SK-N-SH (cell line): Measurements from ENCODE around the gene ERO1A. TPM values are rescaled to one million over a fixed set of nuclear protein-coding genes. Genes with fewer than 3 reads are reported as not detected.

Experiments
- CTCF ChIA-PET: fragments of 300-600, 350-600 bp; formaldehyde crosslinking; extraction: SDS; loops from one replicate; lab custom pipeline; 2021; lab: Yijun Ruan, JAX
- POLR2A ChIA-PET: fragments of 350-600 bp; sonication (Branson Sonifier 250); formaldehyde crosslinking; extraction: SDS; loops from one replicate; lab custom pipeline; 2020; ENCODE audit warnings: antibody characterized with exemption, inconsistent platforms; lab: Yijun Ruan, JAX
- DNase-seq: peaks from one replicate; pipeline ENCODE4 v3.0.0; 2012
- H2AFZ ChIP-seq: fragments of 200-600 bp; sonication (generic); 2 replicates; pipeline ENCODE4 v1.8.1; 2016; ENCODE audit warnings: antibody characterized with exemption, mild to moderate bottlenecking, low read depth
- H3F3A ChIP-seq: fragments of 200-600 bp; sonication (generic); replicated peaks from 2 replicates; pipeline ENCODE3; 2016; ENCODE audit warnings: antibody characterized with exemption, mild to moderate bottlenecking; ENCODE audit not compliant: insufficient read depth
- H3K27ac ChIP-seq, 2 experiments: fragments of 200-500 bp in 1 of 2; fragments of 200-600 bp in 1 of 2; sonication (Bioruptor generic) in 1 of 2; sonication (generic), shearing (Covaris generic) in 1 of 2; 2 replicates each; pipeline versions ENCODE4 v1.5.1 to v1.6.1; 2014 to 2016; ENCODE audit warnings: low read depth in 2 of 2, inconsistent platforms in 1 of 2, low read length in 1 of 2, mild to moderate bottlenecking in 1 of 2, mixed read lengths in 1 of 2
- H3K27me3 ChIP-seq: fragments of 200-600 bp; sonication (generic), shearing (Covaris generic); 2 replicates; pipeline ENCODE4 v1.6.1; 2016; ENCODE audit warnings: mixed run types; ENCODE audit not compliant: insufficient read depth
- H3K36me3 ChIP-seq, 2 experiments: fragments of 200-500 bp in 1 of 2; fragments of 200-600 bp in 1 of 2; sonication (Bioruptor generic) in 1 of 2; sonication (generic) in 1 of 2; replicated peaks in 1 of 2; 2 replicates each; pipeline versions ENCODE3 to v1.5.1; 2014 to 2016; ENCODE audit warnings: low read length in 1 of 2, mild to moderate bottlenecking in 1 of 2; ENCODE audit not compliant: insufficient read depth in 2 of 2, control insufficient read depth in 1 of 2
- H3K4me1 ChIP-seq, 2 experiments: fragments of 200-500 bp in 1 of 2; fragments of 200-600 bp in 1 of 2; sonication (Bioruptor generic) in 1 of 2; sonication (generic), shearing (Covaris generic) in 1 of 2; 2 replicates each; pipeline versions ENCODE4 v1.5.1 to v1.6.1; 2014 to 2016; ENCODE audit warnings: low read depth in 1 of 2, low read length in 1 of 2, mixed run types in 1 of 2; ENCODE audit not compliant: insufficient read depth in 2 of 2, control insufficient read depth in 1 of 2
- H3K4me2 ChIP-seq: fragments of 200-600 bp; sonication (generic), shearing (Covaris generic); 2 replicates; pipeline ENCODE4 v1.6.1; 2017; ENCODE audit warnings: mixed run types
- H3K4me3 ChIP-seq, 2 experiments: fragments of 200-500 bp in 1 of 2; fragments of 200-600 bp in 1 of 2; sonication (Bioruptor generic) in 1 of 2; sonication (generic), shearing (Covaris generic) in 1 of 2; 2 replicates each; pipeline versions ENCODE4 v1.5.1 to v1.8.1; 2014 to 2016; ENCODE audit warnings: low read depth in 2 of 2, inconsistent platforms in 1 of 2, low read length in 1 of 2, mild to moderate bottlenecking in 1 of 2, mixed read lengths in 1 of 2, moderate library complexity in 1 of 2
- H3K79me2 ChIP-seq: fragments of 200-600 bp; sonication (generic); 2 replicates; pipeline ENCODE4 v1.8.1; 2017; ENCODE audit warnings: mild to moderate bottlenecking; ENCODE audit not compliant: insufficient read depth
- H3K9ac ChIP-seq: fragments of 200-600 bp; sonication (generic); 2 replicates; pipeline ENCODE4 v1.6.1; 2017; ENCODE audit warnings: mixed run types
- H3K9me2 ChIP-seq: fragments of 200-600 bp; sonication (generic); 2 replicates; pipeline ENCODE4 v1.6.1; 2017; ENCODE audit warnings: mixed run types
- H3K9me3 ChIP-seq: fragments of 200-600 bp; sonication (generic); 2 replicates; pipeline ENCODE4 v1.6.1; 2017; ENCODE audit warnings: mixed run types, mild to moderate bottlenecking, moderate library complexity
- H4K20me1 ChIP-seq: fragments of 200-600 bp; sonication (generic); 2 replicates; pipeline ENCODE4 v1.6.1; 2017; ENCODE audit warnings: mild to moderate bottlenecking, mixed run types; ENCODE audit not compliant: insufficient read depth
- CHD2 ChIP-seq: fragments of 150-350 bp; IDR thresholded peaks from 2 replicates; pipeline ENCODE4 v1.6.1; 2018; ENCODE audit warnings: low read length; ENCODE audit not compliant: partially characterized antibody
- CTCF ChIP-seq: fragments of 200-600 bp; sonication (generic); IDR thresholded peaks from 2 replicates; pipeline ENCODE4 v1.6.1; 2017; ENCODE audit warnings: antibody characterized with exemption, mild to moderate bottlenecking, moderate library complexity
- EP300 ChIP-seq, 2 experiments: IDR thresholded peaks; 2 replicates each; pipeline versions ENCODE4 v1.4.0 to v1.6.1; 2012; ENCODE audit warnings: borderline replicate concordance in 1 of 2, low read depth in 1 of 2, low read length in 1 of 2
- EZH2phosphoT487 ChIP-seq: fragments of 200-600 bp; sonication (generic); IDR thresholded peaks from 2 replicates; pipeline ENCODE4 v1.6.1; 2017; ENCODE audit warnings: low read depth, mixed run types, mild to moderate bottlenecking, antibody characterized with exemption, moderate library complexity, borderline replicate concordance
- FOSL2 ChIP-seq: IDR thresholded peaks from 2 replicates; pipeline ENCODE4 v1.4.0; 2012; ENCODE audit warnings: low read depth, mild to moderate bottlenecking, moderate library complexity, borderline replicate concordance
- FOXM1 ChIP-seq: IDR thresholded peaks from 2 replicates; pipeline ENCODE4 v1.4.0; 2012; ENCODE audit warnings: low read depth, mild to moderate bottlenecking
- GABPA ChIP-seq: IDR thresholded peaks from 2 replicates; pipeline ENCODE4 v1.4.0; 2012; ENCODE audit warnings: low read depth, mild to moderate bottlenecking
- IRF3 ChIP-seq: fragments of 150-350 bp; IDR thresholded peaks from 2 replicates; pipeline ENCODE4 v1.6.1; 2016; ENCODE audit warnings: mild to moderate bottlenecking, low read depth, low read length
- MEF2A ChIP-seq: IDR thresholded peaks from 2 replicates; pipeline ENCODE4 v1.4.0; 2012; ENCODE audit warnings: low read depth, borderline replicate concordance
- MXI1 ChIP-seq: IDR thresholded peaks from 2 replicates; pipeline ENCODE4 v1.6.1; 2012; ENCODE audit warnings: mild to moderate bottlenecking, low read depth, low read length, improper control_type of control experiment
- NFIC ChIP-seq: IDR thresholded peaks from 2 replicates; pipeline ENCODE4 v1.4.0; 2012; ENCODE audit warnings: borderline replicate concordance
- RCOR1 ChIP-seq: fragments of 150-350 bp; IDR thresholded peaks from 2 replicates; pipeline ENCODE4 v1.6.1; 2017; ENCODE audit warnings: antibody characterized with exemption, low read length
- REST ChIP-seq: IDR thresholded peaks from 2 replicates; pipeline ENCODE4 v1.6.1; 2012; ENCODE audit warnings: mild to moderate bottlenecking, low read depth, low read length, moderate library complexity
- RXRA ChIP-seq: IDR thresholded peaks from 2 replicates; pipeline ENCODE4 v1.4.0; 2012; ENCODE audit warnings: low read depth, mild to moderate bottlenecking, borderline replicate concordance
- SMC3 ChIP-seq: IDR thresholded peaks from 2 replicates; pipeline ENCODE4 v1.6.1; 2012; ENCODE audit warnings: low read depth, low read length, improper control_type of control experiment
- TEAD4 ChIP-seq: IDR thresholded peaks from 2 replicates; pipeline ENCODE4 v1.4.0; 2012; ENCODE audit warnings: mild to moderate bottlenecking, borderline replicate concordance; ENCODE audit not compliant: insufficient read depth
- YY1 ChIP-seq: IDR thresholded peaks from 2 replicates; pipeline ENCODE4 v1.4.0; 2012; ENCODE audit warnings: low read depth, mild to moderate bottlenecking
- ZBTB33 ChIP-seq: IDR thresholded peaks from 2 replicates; pipeline ENCODE4 v1.4.0; 2012; ENCODE audit warnings: low read depth, borderline replicate concordance
- WGBS: methylation state at CpG from one replicate; pipeline ENCODE4 v1.1.6; 2017; ENCODE audit warnings: low lambda C conversion rate; 5-methylcytosine and 5-hydroxymethylcytosine counted together
- polyA plus RNA-seq, 3 experiments: library from polyadenylated mRNA; depleted of rRNA; stranded (reverse); fragments of >200 nt; gene quantifications; 2 replicates each; pipeline ENCODE4 v1.2.3, GENCODE V29; 2012

The ERO1A gene
- polyA plus RNA-seq, 1 of the 3 experiments (the other 2 are of a cell fraction), result 19.3 TPM

- no peak for TF ChIP-seq CHD2
- TF ChIP-seq RXRA, result no peak
- no peak for TF ChIP-seq EZH2phosphoT487
- TF ChIP-seq, all 33 proteins: peak for 0
Observed at GRCh38 chr14:52599974-52600373, 95.4 kb downstream of the ERO1A start (continued).

- Histone ChIP-seq H3K9me2 (no peaks in the 10 kb centered on the region), H3K27ac (no peak overlapping the region), H3K4me3 (no peak overlapping the region), H3K9me3 (no peaks in the 10 kb centered on the region), H3K9ac (no peak overlapping the region), H2AFZ (no peak overlapping the region), H3K4me2 (no peak overlapping the region), H3K4me1 (no peaks in the 10 kb centered on the region), H4K20me1 (no peaks in the 10 kb centered on the region), H3K27me3 (no peaks in the 10 kb centered on the region), H3F3A (no peaks in the 10 kb centered on the region), H3K79me2 (no peaks in the 10 kb centered on the region), H3K36me3 (no peaks in the 10 kb centered on the region)
- no peak for DNase-seq
- ChIA-PET CTCF (no interaction called here), POLR2A (no interaction called here)
- WGBS, result 65% methylated on average over 1 of the region's 1 CpG
- TF ChIP-seq NFIC, result no peak
- no peak for TF ChIP-seq RCOR1
- TF ChIP-seq IRF3, result no peak
- TF ChIP-seq SMC3, result no peak
Observed at GRCh38 chr14:52598568-52598967, 96.8 kb downstream of the ERO1A start.

- POLR2A ChIA-PET, result no interaction called here
- Histone ChIP-seq H3F3A (no peaks in the 10 kb centered on the region), H3K9ac (no peak overlapping the region), H2AFZ (no peak overlapping the region), H3K27me3 (no peaks in the 10 kb centered on the region), H3K36me3 (no peaks in the 10 kb centered on the region), H3K9me3 (no peaks in the 10 kb centered on the region), H3K4me2 (no peak overlapping the region), H3K79me2 (no peaks in the 10 kb centered on the region), H4K20me1 (no peaks in the 10 kb centered on the region), H3K4me1 (no peaks in the 10 kb centered on the region), H3K4me3 (no peak overlapping the region), H3K9me2 (no peaks in the 10 kb centered on the region), H3K27ac (no peak overlapping the region)
- WGBS, result 72% methylated on average over 5 of the region's 5 CpGs
- CTCF ChIA-PET, result no interaction called here
- no peak for DNase-seq
- no peak for TF ChIP-seq EP300 (IDR thresholded peaks at IDR 0.05; ENCODE audit: borderline replicate concordance in 1 of 2, low read depth in 1 of 2, low read length in 1 of 2)
- TF ChIP-seq FOSL2, result no peak
- TF ChIP-seq GABPA, result no peak
- no peak for TF ChIP-seq YY1
- TF ChIP-seq MEF2A, result no peak
- TF ChIP-seq MXI1, result no peak
- TF ChIP-seq TEAD4, result no peak
- no peak for TF ChIP-seq EZH2phosphoT487
- TF ChIP-seq ZBTB33, result no peak
- TF ChIP-seq REST, result no peak
- TF ChIP-seq RXRA, result no peak
- no peak for TF ChIP-seq FOXM1
- TF ChIP-seq CTCF, result no peak
Observed at GRCh38 chr14:52596861-52597260, 98.5 kb downstream of the ERO1A start.
